Activated CD4-positive, alpha-beta T cell treated with anti-CD3 and anti-CD28 coated beads, Interleukin-2, amount 10 ng/mL, durations not matched to agents 7 days and 5 days (primary cell): ENCODE measurements around the gene SHOC1. TPM values are rescaled to one million over a fixed set of nuclear protein-coding genes. Genes with fewer than 3 reads are reported as not detected.

Source experiments
- CTCF ChIA-PET: fragments of 350-600 bp; sonication (Branson Sonifier 250); formaldehyde crosslinking; loops from one replicate; lab custom pipeline; 2021; ENCODE audit warnings: antibody characterized with exemption; lab: Charles Lee
- POLR2A ChIA-PET: fragments of 350-600 bp; sonication (Branson Sonifier 250); formaldehyde crosslinking; loops from one replicate; lab custom pipeline; 2021; ENCODE audit warnings: antibody characterized with exemption; lab: Charles Lee
- DNase-seq: peaks from one replicate; pipeline ENCODE4 v3.0.0-alpha.2; 2020
- H3K27ac Mint-ChIP-seq: one replicate; pipeline ENCODE4 v1.8.0; 2021; ENCODE audit warnings: mild to moderate bottlenecking, moderate library complexity, mixed read lengths
- H3K27me3 Mint-ChIP-seq: one replicate; pipeline ENCODE4 v1.8.0; 2021; ENCODE audit warnings: mixed read lengths
- H3K36me3 Mint-ChIP-seq: one replicate; pipeline ENCODE4 v1.8.0; 2021; ENCODE audit warnings: low read depth, mixed read lengths
- H3K4me1 Mint-ChIP-seq: one replicate; pipeline ENCODE4 v1.8.0; 2021; ENCODE audit warnings: mixed read lengths
- H3K4me3 Mint-ChIP-seq: one replicate; pipeline ENCODE4 v1.8.0; 2021; ENCODE audit warnings: mild to moderate bottlenecking, moderate library complexity, mixed read lengths
- H3K9me3 Mint-ChIP-seq: one replicate; pipeline ENCODE4 v1.8.0; 2021; ENCODE audit warnings: mixed read lengths
- total RNA-seq, 2 experiments: library from RNA; stranded (reverse); gene quantifications; one replicate each; pipeline ENCODE4 v1.2.3, GENCODE V29; 2021

The SHOC1 gene
- total RNA-seq: not detected

DNA sequence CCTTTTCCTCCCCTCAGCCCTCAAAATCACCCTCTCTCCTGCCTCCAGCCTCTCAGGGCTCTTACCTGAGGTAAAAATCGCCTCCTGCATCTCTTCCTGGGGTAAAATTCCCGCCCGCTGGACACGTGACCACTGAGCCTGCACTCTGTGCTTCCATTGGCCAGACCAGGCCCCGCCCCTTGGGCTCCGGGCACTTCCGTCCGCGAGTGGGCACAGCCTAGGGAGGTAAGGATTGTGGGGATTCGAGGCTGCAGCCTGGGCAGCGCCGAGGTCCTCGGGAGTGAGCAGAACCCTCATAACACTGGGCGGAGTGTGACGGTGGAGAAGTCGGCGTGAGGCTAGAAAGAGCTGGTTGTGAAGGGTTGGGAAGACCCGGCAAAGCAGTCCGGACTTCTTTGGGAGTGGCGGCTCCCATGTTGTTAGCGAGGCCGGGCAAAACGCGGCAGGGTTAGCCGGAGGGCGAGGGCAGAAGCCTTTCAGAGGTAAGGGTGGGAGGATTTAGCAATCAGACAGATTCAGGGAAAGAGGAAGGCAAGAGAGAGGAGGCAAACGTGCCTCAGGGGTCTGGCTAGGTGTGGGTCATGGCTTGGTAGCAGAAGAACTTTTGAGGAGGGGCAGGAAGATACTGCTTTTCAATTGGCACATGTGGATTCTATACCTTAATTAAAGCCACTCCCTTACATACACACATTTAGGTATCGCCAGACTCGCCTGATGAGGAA is at the start of gene SHOC1:
SHOC1 (minus strand) TSS at position 103 of the 722 bp plus-strand sequence. CDS start 3,519 bp downstream, outside the sequence.
- Mint-ChIP-seq H3K27ac (no peak within 1 kb of the TSS), H3K27me3 (no peaks in the 10 kb centered on the region), H3K4me1 (no peaks in the 10 kb centered on the region), H3K36me3 (no peaks in the 10 kb centered on the region), H3K9me3 (no peaks in the 10 kb centered on the region), H3K4me3 (no peak within 1 kb of the TSS)
- ChIA-PET CTCF (no interaction called here), POLR2A (no interaction called here)
- no peak for DNase-seq

DNA sequence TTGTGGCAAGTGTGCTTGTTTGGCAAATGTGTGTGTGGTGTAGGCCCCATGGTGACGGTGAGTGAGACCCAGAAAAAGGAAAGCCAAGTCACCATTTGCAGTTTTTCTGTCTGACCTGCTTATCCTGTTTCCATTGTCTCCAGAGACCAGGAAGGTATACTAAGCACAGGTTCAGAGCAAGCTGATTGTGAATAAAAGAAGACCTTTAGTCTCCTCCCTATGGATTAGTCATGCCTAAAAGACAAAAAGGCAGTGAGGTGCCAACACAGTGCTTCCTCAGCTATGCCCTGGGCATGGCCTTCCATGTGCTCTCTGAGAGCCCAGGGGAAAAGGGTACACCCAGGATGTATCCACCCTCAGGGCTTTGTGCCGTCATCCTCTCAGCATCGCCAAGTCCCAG is 49.2 kb upstream of the SHOC1 start:
- H3K4me1 Mint-ChIP-seq: peaks cover 2% of the 10 kb centered on the region
- H3K27ac Mint-ChIP-seq: no peak overlapping the region
- H3K36me3 Mint-ChIP-seq: no peaks in the 10 kb centered on the region
- DNase-seq: no peak
- ChIA-PET CTCF (no interaction called here), POLR2A (no interaction called here)
- H3K27me3 Mint-ChIP-seq: peaks cover 5% of the 10 kb centered on the region
- no peaks in the 10 kb centered on the region for H3K9me3 Mint-ChIP-seq
- no peak overlapping the region for H3K4me3 Mint-ChIP-seq

DNA sequence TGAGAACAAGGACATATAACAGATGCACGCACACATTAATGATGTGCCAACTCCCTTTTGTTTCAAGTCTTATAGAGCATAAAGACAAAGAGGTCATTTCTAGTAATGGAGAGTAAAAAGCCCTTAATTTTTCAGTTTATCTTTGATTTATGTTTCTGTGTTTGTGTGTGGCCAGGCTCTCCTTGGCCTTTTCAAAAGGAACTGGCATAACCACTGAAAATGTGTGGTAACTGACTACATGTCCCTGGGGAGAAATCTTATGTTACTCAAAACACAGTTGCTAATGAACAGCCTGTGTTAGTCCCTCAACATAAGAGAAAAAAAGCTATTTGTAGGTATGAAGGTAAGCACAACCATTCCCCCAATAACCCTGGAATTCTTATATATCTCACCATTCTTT is 47.6 kb upstream of the SHOC1 start:
- Mint-ChIP-seq H3K36me3 (no peaks in the 10 kb centered on the region), H3K4me3 (no peak overlapping the region), H3K27ac (no peak overlapping the region), H3K4me1 (peaks cover 2% of the 10 kb centered on the region), H3K27me3 (peaks cover 8% of the 10 kb centered on the region), H3K9me3 (no peaks in the 10 kb centered on the region)
- POLR2A ChIA-PET: no interaction called here
- CTCF ChIA-PET: interaction anchor here (0.6 kb wide), 2 partner anchors 16 to 320 kb away, joined by 3 to 6 read pairs; no protein-coding TSS in a partner anchor
- no peak for DNase-seq

DNA sequence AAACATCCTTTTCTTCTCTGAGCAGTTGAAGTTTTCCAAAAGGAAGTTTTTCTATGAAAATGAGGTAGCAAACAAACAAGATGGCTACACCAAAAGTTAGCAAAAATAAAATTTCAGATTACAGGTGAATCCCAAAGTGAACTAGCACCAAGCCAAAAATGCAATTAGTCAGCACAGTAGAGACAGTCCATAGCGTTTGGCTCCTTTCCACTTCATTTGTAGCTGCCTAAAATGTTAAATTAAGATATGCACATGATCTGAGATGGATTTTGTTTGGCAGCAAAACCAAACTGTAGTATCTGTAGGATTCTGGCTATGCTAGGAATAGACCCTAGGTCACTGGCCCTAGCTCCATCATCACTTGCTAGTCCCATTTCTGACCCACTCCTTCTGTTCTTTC is 45.7 kb upstream of the SHOC1 start:
- no peak for DNase-seq
- H3K4me1 Mint-ChIP-seq: peaks cover 2% of the 10 kb centered on the region
- no peak overlapping the region for H3K4me3 Mint-ChIP-seq
- ChIA-PET POLR2A (no interaction called here), CTCF (no interaction called here)
- no peaks in the 10 kb centered on the region for H3K9me3 Mint-ChIP-seq
- no peaks in the 10 kb centered on the region for H3K36me3 Mint-ChIP-seq
- H3K27ac Mint-ChIP-seq: no peak overlapping the region
- H3K27me3 Mint-ChIP-seq: peaks cover 7% of the 10 kb centered on the region

DNA sequence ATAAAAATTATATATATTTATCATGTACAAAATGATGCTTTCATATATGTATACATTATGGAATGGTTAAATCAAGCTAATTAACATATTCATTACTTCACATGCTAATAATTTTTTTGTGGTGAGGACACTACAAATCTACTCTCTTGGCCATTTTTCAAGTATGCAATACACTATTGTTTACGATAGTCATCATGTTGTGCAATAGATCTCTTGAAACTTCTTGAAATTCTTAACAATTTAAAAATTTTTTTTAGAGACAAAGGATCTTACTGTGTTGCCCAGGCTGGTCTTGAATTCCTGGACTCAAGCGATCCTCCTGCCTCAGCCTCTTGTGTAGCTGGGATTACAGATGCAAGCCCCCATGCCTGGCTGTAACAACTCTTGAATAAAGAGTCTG is 45.2 kb upstream of the SHOC1 start:
- DNase-seq: no peak
- H3K4me1 Mint-ChIP-seq: peaks cover 2% of the 10 kb centered on the region
- no peaks in the 10 kb centered on the region for H3K36me3 Mint-ChIP-seq
- no peak overlapping the region for H3K4me3 Mint-ChIP-seq
- no peaks in the 10 kb centered on the region for H3K9me3 Mint-ChIP-seq
- peaks cover 7% of the 10 kb centered on the region for H3K27me3 Mint-ChIP-seq
- ChIA-PET CTCF (no interaction called here), POLR2A (no interaction called here)
- no peak overlapping the region for H3K27ac Mint-ChIP-seq

DNA sequence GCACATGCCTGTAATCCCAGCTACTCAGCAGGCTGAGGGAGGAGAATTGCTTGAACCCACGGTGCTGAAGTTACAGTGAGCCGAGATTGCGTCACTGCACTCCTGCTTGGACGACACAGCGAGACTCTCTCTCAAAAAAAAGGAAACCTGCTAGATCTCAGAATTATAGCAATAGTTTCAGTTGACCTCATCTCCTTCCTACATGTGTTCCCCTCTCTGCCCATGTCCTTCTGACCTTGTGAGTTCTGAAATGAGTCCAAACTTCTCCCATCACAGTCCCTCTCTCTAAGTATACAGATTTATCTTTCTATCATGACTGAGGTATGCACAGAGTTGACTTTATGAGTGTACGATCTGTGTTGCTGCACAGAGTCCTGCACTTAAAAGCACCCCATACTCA is 44.6 kb upstream of the SHOC1 start:
- Mint-ChIP-seq H3K9me3 (no peaks in the 10 kb centered on the region), H3K27ac (no peak overlapping the region), H3K36me3 (no peaks in the 10 kb centered on the region), H3K4me1 (peaks cover 2% of the 10 kb centered on the region), H3K27me3 (peaks cover 7% of the 10 kb centered on the region), H3K4me3 (no peak overlapping the region)
- ChIA-PET POLR2A (no interaction called here), CTCF (no interaction called here)
- DNase-seq: no peak

DNA sequence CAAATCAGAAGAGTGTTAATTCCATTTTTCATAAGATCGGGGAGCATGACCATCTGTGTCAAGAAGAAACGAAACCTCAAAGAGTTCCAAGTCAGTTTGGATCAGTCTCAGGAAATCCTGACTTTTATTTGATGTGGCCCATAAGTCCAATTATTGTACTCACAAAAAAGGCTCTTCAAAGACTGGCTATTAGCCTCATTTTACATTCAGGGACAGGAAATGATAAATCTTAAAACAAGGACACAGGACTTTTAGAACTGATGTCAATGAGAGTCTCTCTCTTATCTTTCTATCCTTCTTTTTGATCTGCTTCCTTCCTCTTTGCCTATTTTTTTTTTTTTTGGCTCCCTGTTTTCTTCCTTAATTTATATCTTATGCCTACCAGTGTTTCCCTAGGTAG is 43.7 kb upstream of the SHOC1 start:
- no peak overlapping the region for H3K4me3 Mint-ChIP-seq
- H3K27me3 Mint-ChIP-seq: peaks cover 7% of the 10 kb centered on the region
- H3K4me1 Mint-ChIP-seq: peaks cover 2% of the 10 kb centered on the region
- no peak for DNase-seq
- ChIA-PET CTCF (no interaction called here), POLR2A (no interaction called here)
- no peak overlapping the region for H3K27ac Mint-ChIP-seq
- no peaks in the 10 kb centered on the region for H3K9me3 Mint-ChIP-seq
- H3K36me3 Mint-ChIP-seq: no peaks in the 10 kb centered on the region

DNA sequence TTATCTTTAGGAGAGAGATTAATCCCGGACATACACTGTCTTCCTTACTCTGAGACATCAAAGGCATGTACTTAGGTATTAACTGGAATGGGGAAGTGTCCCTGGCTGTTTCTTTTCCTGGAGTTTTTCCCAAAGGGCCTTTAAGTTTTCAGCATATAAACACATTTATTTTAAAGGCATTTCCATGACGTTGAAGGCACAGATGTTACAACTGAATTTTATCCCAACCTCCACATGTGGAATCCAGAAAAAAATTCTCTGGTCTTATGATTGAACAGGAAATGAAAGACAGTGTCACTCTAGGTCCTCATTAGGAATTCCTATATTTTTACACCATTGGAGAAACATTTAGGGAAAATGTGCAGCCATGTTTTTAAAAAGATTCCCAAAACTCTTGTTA is 41.6 kb upstream of the SHOC1 start:
- peaks cover 7% of the 10 kb centered on the region for H3K27me3 Mint-ChIP-seq
- H3K4me1 Mint-ChIP-seq: peaks cover 2% of the 10 kb centered on the region

DNA sequence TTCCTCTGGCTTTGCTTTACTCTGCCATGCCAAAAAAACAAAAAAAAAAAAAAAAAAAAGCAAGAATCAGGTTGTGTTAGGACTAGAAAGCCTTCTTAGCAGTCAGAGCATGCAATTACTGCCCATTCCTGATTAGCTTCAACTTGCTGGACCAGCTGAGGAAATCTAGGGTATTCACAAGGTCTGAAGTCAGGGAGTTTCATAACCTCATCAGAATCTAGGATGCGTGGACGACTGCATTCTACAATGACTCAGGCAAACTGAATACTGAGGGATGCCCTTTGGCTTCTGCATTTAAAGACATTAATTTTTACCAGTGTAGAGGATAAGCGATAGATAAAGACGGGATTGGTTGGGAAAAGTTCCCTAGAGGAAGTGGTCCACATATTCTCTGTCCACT is 39.2 kb upstream of the SHOC1 start:
- H3K36me3 Mint-ChIP-seq: no peaks in the 10 kb centered on the region
- CTCF ChIA-PET: no interaction called here
- peaks cover 3% of the 10 kb centered on the region for H3K27me3 Mint-ChIP-seq
- H3K27ac Mint-ChIP-seq: no peak overlapping the region
- no peak for DNase-seq
- POLR2A ChIA-PET: no interaction called here
- no peaks in the 10 kb centered on the region for H3K9me3 Mint-ChIP-seq
- H3K4me3 Mint-ChIP-seq: no peak overlapping the region
- no peaks in the 10 kb centered on the region for H3K4me1 Mint-ChIP-seq

More for the DNA sequence above, 41.6 kb upstream of the SHOC1 start:
- CTCF ChIA-PET: no interaction called here
- DNase-seq: no peak
- no peak overlapping the region for H3K4me3 Mint-ChIP-seq
- no peaks in the 10 kb centered on the region for H3K9me3 Mint-ChIP-seq
- H3K27ac Mint-ChIP-seq: no peak overlapping the region
- POLR2A ChIA-PET: no interaction called here
- H3K36me3 Mint-ChIP-seq: no peaks in the 10 kb centered on the region

DNA sequence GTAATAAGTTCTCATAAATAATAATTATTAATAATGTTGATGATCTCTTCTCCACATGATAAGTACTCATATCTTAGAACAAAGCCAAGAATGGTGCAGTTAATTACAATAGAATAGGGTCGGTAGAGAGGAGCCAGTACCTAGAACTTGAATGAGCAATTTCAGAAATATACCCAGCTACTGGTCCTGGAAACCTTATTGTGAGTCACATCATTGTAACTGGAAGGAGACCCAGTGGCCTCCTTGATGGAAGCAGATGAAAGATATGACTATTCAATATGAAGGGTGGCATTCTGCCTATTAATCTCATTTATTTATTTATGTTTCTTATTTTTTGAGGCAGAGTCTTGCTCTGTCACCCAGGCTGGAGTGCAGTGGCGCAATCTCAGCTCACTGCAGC is 37.7 kb upstream of the SHOC1 start:
- no peaks in the 10 kb centered on the region for H3K27me3 Mint-ChIP-seq
- ChIA-PET POLR2A (no interaction called here), CTCF (no interaction called here)
- H3K4me3 Mint-ChIP-seq: no peak overlapping the region
- H3K27ac Mint-ChIP-seq: no peak overlapping the region
- H3K36me3 Mint-ChIP-seq: no peaks in the 10 kb centered on the region
- H3K4me1 Mint-ChIP-seq: no peaks in the 10 kb centered on the region
- H3K9me3 Mint-ChIP-seq: no peaks in the 10 kb centered on the region
- DNase-seq: no peak

DNA sequence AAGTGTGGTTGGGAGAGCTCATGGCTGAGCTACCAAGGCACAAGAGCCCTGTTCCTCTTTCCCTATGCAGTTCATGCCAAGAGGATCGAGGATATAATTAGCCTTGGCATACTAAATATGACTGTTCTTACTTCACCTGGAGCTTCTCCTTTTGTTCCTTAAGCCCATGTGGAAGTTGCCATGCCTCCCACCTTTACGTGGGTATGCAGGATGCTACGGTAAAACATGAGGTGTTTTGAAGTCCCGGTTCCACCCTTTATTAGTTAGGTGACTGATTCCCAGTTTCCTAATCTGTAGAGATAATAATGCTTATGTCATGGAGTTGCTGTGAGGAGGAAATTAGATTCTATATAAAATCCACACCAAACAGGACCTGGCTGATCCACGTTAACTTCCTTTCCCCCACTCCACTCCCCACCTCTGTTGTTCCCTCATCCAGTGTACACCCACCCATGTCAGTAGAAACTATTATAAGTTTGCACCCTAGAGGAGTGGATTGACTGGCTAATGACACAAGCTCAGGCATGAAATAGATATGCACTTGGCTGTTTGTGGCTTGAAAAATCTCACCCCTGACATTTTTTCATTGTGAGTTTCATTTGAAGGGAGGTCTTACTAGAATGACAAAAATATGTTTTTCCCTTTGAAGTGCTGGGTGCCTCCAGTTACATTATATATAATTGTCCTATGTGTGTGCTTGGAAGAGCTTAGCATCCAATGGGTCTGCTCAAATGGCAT is 36.8 kb upstream of the SHOC1 start:
- no peak for DNase-seq
- H3K4me3 Mint-ChIP-seq: no peak overlapping the region
- H3K36me3 Mint-ChIP-seq: no peaks in the 10 kb centered on the region
- H3K9me3 Mint-ChIP-seq: no peaks in the 10 kb centered on the region
- no peaks in the 10 kb centered on the region for H3K27me3 Mint-ChIP-seq
- ChIA-PET POLR2A (no interaction called here), CTCF (interaction anchor here (1.4 kb wide), 1 partner anchor 25 kb away, joined by 3 read pairs; no protein-coding TSS in a partner anchor)
- H3K4me1 Mint-ChIP-seq: no peaks in the 10 kb centered on the region
- no peak overlapping the region for H3K27ac Mint-ChIP-seq

DNA sequence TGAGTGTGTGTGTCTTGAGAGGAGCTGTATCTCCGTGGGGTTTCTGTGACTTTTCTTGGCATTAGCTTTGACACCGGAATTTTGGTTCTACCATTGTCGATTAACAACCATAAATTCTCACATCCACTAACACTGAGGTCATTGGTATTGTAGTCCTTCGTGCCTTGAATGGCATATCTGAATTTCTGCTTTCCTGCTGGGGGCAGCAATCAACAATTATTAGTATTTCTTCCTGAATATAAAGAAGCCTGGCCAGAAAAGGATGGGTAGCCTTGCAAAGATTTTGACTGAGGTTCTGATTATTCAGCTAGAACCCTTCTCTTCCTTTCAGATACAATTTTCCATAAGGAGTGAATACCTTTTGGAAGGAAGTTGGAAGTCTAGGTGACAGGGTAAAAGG is 33.5 kb upstream of the SHOC1 start:
- POLR2A ChIA-PET: interaction anchor here (0.7 kb wide), 1 partner anchor 626 kb away, joined by 3 read pairs; no protein-coding TSS in a partner anchor
- H3K9me3 Mint-ChIP-seq: no peaks in the 10 kb centered on the region
- DNase-seq: no peak
- no peaks in the 10 kb centered on the region for H3K36me3 Mint-ChIP-seq
- H3K4me3 Mint-ChIP-seq: no peak overlapping the region
- no peak overlapping the region for H3K27ac Mint-ChIP-seq
- H3K27me3 Mint-ChIP-seq: peaks cover 3% of the 10 kb centered on the region
- CTCF ChIA-PET: no interaction called here
- no peaks in the 10 kb centered on the region for H3K4me1 Mint-ChIP-seq

DNA sequence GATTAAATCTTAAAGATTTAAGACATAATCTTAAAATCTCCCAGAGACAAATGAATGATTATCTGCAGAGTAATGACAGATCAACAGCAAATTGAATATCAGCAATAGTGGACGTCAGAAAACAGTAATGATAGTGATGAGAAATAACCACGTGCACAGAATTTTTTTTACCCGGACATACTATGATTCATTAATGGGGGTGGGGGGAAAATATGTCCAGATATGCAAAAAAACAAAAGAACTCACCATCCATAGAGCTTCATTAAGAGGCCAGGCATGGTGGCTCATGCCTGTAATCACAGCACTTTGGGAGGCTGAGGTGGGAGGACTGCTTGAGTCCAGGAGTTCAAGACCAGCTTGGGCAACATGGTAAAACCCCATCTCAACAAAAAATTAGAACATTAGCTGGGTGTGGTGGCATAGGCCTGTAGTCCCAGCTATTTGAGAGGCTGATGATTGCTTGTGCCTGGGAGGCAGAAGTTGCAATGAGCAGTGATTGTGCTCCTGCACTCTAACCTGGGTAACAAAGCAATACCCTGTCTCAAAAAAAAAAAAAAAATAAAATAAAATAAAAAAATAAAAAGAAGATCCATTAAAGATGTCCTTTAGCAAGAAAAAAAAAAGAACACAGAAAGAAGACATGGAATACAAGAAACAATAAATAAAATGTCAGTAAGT is 30.9 kb upstream of the SHOC1 start:
- ChIA-PET CTCF (no interaction called here), POLR2A (no interaction called here)
- H3K36me3 Mint-ChIP-seq: no peaks in the 10 kb centered on the region
- no peak overlapping the region for H3K4me3 Mint-ChIP-seq
- no peaks in the 10 kb centered on the region for H3K9me3 Mint-ChIP-seq
- no peak overlapping the region for H3K27ac Mint-ChIP-seq
- no peaks in the 10 kb centered on the region for H3K4me1 Mint-ChIP-seq
- peaks cover 4% of the 10 kb centered on the region for H3K27me3 Mint-ChIP-seq
- no peak for DNase-seq
